ENCODE data around the gene ITGA2. TPM values are rescaled to one million over a fixed set of nuclear protein-coding genes. Genes with fewer than 3 reads are reported as not detected.

The ITGA2 gene
- total RNA-seq, 1 donor from 2014 or later, result 5.5 TPM

DNA sequence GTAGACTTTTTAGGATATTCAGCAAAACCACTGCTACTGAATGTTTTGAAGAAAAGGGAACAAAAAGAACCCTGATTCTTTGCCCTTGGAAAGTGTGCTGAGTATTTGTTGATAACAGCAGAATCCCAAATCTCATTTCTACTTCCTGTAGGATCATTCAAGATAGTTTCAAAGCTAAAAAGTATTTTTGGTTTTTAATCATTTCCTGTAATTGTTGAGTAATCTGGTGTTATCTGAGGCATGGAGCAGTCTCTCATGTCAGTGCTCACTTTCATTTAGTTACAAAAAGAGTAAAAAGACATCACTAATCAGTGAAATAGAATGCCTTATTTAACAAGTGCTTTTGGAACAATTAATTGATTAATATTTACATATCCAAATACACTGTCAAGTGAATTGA, 56.1 kb downstream of the ITGA2 start:
- intact Hi-C loops (cut with micrococcal nuclease), result no loop called here

GRCh38 chr5:53048248-53048647, 59.1 kb downstream of the ITGA2 start:
- intact Hi-C loops (cut with micrococcal nuclease), result no loop called here

DNA sequence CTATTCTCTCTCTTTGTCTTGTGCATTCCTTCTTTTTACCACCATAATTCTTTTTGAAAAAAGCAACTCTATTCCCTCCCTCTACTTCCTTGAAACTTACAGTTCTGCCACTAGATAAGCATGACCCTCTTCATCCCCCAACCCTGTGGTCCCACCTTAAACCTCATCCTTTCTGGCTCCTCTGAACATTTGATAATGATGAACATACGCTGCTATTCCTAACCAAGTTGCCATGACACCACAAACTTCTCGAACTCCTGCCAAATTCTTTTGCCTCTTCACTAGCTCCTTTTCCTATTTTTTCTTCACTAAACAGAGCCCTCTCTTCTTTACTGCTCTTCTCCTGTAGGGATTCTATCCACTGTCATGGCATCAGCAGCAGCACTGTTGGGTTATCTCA, 63.3 kb downstream of the ITGA2 start:
- intact Hi-C loops (cut with micrococcal nuclease), result no loop called here

DNA sequence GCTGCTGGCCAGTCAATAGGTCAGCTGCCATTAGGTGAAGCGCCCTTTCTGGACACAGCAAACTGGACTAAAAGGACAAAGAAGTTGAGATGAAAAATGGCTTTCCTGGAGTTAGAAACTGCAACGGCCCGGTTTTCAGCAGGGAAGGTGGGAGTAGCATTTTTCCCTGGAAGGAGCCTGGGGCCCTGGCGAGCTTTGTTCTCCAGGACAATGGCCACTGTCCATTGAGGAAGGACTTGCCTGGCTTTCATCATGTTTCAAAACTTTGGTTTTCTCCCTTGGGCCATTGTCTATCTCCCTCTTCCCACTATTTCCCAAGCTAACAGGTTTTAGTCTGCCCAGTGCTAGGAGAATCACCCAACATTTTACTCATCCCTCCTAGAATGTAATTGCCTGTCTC, 64.2 kb downstream of the ITGA2 start:
- intact Hi-C loops (cut with micrococcal nuclease), result no loop called here

GRCh38 chr5:53055365-53055764, 66.2 kb downstream of the ITGA2 start:
- intact Hi-C loops (cut with micrococcal nuclease), result no loop called here

- intact Hi-C loops (cut with micrococcal nuclease), result no loop called here
These were observed 70.1 kb downstream of the ITGA2 start for GRCh38 chr5:53059281-53059680.

- intact Hi-C loops (cut with micrococcal nuclease), result no loop called here
These were observed 74.0 kb downstream of the ITGA2 start for GRCh38 chr5:53063176-53063575.

- intact Hi-C loops (cut with micrococcal nuclease), result no loop called here
These were observed 74.6 kb downstream of the ITGA2 start for GRCh38 chr5:53063791-53064190.

DNA sequence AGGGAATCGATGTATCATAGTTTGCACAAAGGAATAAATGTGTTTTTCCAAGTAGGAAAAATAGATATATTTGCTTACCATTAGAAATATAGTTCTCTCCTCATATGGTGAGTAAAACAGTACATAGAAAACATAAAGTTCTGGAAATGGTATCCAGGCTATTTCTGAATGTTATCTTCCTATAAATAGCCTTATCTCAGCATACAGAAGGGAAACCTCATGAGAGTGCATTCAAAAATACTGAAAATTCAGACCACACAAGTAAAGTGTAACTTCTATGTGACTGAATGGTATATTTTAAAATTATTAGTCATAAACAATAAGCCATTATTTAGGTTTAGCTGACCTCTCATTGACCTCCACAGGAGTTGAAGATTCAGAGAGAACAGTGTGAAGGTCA, 76.9 kb downstream of the ITGA2 start:
- intact Hi-C loops (cut with micrococcal nuclease), result no loop called here

DNA sequence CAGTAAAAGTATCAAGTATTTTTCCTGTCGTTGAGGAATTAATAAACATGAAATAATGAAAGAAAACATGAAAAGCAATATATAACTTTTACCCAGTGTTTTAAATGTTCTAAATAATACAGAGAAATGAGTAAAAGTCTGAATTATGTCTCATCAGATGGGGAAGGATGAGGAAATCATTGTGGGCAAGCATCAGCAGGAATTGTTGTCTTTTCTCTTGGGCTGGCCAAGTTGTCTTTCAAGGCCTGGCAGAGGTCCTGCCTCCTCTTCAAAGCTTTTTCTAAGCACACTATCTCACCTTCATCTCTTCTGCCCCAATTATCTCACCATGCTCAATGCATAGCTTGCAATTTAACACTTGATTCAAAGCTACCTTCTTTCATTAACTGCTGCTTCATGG, 78.5 kb downstream of the ITGA2 start:
- intact Hi-C loops (cut with micrococcal nuclease), result no loop called here

DNA sequence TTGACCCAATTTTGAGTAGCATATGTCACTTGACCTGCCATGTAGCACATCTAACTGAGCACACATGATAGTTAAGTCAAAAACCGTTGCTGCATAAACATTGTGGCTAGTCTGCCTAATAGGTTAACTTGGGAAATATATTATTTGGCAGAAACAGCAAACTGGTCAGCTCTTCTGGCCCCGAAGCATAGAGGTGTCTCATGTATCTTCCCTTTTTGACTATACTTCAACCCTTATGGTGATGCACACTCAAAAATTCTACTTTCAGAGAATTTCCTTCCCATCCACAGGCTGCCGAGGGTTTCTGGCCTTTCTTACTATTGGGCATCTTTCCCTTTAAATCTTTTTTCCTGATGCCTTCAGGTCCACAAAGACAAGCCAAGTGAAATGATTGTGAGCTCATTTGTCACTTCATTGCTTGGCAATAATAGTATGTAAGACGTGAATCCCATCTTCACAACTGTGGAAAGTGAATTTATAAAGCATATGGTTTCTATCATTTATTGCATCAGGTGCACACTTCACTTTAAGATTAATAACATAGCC, 79.2 kb downstream of the ITGA2 start:
- intact Hi-C loops (cut with micrococcal nuclease), result no loop called here

GRCh38 chr5:53069626-53070025, 80.5 kb downstream of the ITGA2 start:
- intact Hi-C loops (cut with micrococcal nuclease), result loop anchor here (1.0 kb wide), 10 partner anchors 15 to 121 kb away; partner anchors contain the start of genes ITGA2 and MOCS2

DNA sequence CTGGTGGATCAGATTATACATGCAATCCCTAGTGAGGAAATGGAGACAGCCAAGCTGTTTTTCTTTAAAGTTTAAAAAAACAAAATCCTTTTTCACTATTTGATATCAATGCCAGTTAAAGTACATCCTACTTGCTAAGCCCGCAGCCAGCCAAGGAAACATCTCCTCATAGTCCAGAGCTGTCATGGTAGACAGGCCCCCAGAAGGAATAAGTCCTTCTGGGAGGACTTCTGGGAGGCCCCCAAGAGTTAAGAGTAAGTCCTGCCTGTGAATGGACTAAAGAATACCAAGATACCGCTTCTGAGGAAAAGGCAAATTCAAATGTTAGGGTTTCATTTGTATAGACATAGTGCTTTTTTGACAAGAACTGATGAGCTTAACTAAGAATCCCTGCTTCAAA, 82.1 kb downstream of the ITGA2 start:
- intact Hi-C loops (cut with micrococcal nuclease), result no loop called here

- intact Hi-C loops (cut with micrococcal nuclease), result no loop called here
These were observed 82.6 kb downstream of the ITGA2 start for GRCh38 chr5:53071738-53072137.

GRCh38 chr5:53073348-53073747, 84.2 kb downstream of the ITGA2 start:
- intact Hi-C loops (cut with micrococcal nuclease), result no loop called here

- intact Hi-C loops (cut with micrococcal nuclease), result no loop called here
These were observed 86.9 kb downstream of the ITGA2 start for GRCh38 chr5:53076014-53076583.

DNA sequence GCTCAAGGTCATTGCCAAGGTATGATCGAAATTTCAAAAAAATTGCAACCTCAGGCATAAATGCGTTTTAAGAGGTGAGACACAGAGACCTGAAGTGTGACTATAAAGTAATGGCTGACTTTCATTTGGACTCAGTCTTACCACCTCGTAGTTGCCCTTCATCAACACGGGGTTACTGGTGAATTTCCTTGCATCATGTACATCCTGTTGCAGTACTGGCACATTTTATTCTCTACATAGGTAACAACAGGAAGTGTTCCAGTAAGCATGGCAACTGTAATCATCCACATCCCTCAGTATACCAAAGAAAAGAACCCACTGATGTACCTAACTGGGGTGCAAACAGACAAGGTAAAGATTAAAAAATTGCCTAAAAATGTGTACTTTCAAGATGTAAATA, 91.1 kb downstream of the ITGA2 start:
- intact Hi-C loops (cut with micrococcal nuclease), result no loop called here

DNA sequence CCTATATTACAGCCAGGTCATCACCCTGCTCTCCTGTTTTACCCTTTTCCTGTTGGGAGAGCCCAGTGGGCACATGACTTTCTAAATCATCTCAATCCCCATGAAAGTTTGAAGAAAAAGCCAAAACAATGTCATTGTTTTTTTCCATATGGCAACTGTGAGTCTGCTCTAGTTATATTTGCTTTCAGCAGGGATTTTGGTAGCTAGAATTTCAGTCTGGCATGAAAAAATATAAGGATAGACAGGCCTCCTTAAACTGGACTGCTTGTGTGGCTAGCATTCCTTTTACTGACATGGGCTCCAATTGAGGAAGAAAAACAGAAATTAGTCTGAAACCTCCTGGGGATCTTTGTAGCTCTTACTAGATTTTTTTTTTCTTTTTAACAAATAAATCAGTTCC, 94.8 kb downstream of the ITGA2 start:
- intact Hi-C loops (cut with micrococcal nuclease), result loop anchor here (1.0 kb wide), 1 partner anchor 15 kb away; no protein-coding TSS in a partner anchor

GRCh38 chr5:53084546-53085255, 95.5 kb downstream of the ITGA2 start:
- intact Hi-C loops (cut with micrococcal nuclease), result loop anchor here (1.0 kb wide), 1 partner anchor 15 kb away; no protein-coding TSS in a partner anchor

DNA sequence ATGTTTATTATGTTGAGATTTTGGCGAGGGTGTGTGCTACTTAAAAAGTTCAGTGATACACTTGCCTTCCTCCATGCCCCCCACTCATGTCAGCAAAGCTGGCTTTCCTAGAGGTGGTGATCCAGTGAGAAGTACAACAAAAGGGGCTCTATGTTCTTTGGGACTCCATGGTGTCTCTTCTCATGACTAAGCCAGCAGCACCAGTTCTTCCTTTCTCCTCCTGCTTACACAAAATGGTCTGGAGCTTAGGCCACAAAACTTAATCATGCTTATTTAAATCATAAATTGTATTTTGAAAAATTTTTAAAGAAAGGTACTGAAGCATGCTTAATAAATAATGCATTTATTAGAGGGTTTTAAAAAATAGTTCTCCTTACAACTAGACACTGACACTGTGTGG, 98.0 kb downstream of the ITGA2 start:
- intact Hi-C loops (cut with micrococcal nuclease), result no loop called here

GRCh38 chr5:53087621-53088121, 98.5 kb downstream of the ITGA2 start:
- intact Hi-C loops (cut with micrococcal nuclease), result loop anchor here (2.0 kb wide), 2 partner anchors 57 to 99 kb away; partner anchors contain the start of gene ITGA2

- intact Hi-C loops (cut with micrococcal nuclease), result loop anchor here (1.0 to 2.0 kb wide), 6 partner anchors 20 to 101 kb away; partner anchors contain the start of genes ITGA2 and MOCS2
These were observed 100.4 kb downstream of the ITGA2 start for GRCh38 chr5:53089481-53089991.

All from T-helper 1 cell treated with Interleukin-12 subunit alpha and Interleukin-12 subunit beta and Interleukin-4 antibody, amounts not matched to agents 30 ng/mL and 1 ng/mL, for 36 hours (primary cell).